Lower leg skin (tissue), 3 donors: ENCODE data around the gene PACSIN3.

ENCODE experiments used
- POLR2A ChIP-seq, 2 donors: fragments of 450-650 bp; IDR thresholded peaks; one replicate each; pipeline ENCODE4 v1.6.1; 2016 to 2017; ENCODE audit warnings: antibody characterized with exemption in 2 of 2, mild to moderate bottlenecking in 1 of 2, moderate library complexity in 1 of 2
- TF ChIP-seq, protein P1 (sequence below), 3 donors: fragments of 450-650 bp; IDR thresholded peaks; one replicate each; pipeline ENCODE4 v1.5.1; 2016; ENCODE audit warnings: antibody characterized with exemption in 3 of 3, mild to moderate bottlenecking in 3 of 3, moderate library complexity in 2 of 3

DNA sequence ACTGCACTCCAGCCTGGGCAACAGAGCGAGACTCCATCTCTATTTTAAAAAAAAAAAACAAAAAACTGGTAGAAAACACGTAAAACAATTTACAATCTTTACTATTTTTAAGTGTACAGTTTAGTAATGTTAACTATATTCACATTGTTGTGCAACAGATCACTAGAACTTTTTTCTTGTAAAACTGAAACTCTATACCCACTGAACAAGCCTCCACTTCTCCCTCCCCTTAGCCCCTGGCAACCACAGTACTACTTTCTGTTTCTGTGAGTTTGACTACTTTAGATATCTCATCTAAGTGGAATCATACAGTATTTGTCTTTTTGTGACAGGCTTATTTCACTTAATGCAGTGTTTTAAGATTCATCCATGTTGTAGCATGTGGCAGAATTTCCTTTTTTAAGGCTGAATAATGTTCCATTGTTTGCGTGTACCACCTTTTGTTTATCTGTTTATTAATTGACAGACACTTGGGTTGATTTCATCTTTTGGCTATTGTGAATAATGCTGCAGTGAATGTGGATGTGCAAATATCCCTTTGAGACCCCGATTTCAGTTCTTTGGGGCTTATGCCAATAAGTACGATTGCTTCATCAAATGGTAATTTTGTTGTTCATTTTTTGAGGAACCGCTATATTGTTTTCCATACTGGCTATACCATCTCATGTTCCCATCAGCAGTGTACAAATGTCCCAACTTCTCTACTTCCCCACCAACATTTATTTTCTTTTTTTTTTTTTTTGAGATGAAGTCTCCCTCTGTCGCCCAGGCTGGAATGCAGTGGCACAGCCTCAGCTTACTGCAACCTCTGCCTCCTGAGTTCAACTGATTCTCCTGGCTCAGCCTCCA, 39.5 kb upstream of the PACSIN3 start:
- TF ChIP-seq, protein P1, sequence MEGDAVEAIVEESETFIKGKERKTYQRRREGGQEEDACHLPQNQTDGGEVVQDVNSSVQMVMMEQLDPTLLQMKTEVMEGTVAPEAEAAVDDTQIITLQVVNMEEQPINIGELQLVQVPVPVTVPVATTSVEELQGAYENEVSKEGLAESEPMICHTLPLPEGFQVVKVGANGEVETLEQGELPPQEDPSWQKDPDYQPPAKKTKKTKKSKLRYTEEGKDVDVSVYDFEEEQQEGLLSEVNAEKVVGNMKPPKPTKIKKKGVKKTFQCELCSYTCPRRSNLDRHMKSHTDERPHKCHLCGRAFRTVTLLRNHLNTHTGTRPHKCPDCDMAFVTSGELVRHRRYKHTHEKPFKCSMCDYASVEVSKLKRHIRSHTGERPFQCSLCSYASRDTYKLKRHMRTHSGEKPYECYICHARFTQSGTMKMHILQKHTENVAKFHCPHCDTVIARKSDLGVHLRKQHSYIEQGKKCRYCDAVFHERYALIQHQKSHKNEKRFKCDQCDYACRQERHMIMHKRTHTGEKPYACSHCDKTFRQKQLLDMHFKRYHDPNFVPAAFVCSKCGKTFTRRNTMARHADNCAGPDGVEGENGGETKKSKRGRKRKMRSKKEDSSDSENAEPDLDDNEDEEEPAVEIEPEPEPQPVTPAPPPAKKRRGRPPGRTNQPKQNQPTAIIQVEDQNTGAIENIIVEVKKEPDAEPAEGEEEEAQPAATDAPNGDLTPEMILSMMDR (IDR thresholded peaks at IDR 0.05): no peak
- TF ChIP-seq POLR2A (IDR thresholded peaks at IDR 0.05): no peak
